ENCODE measurements around the gene ELP4.

Gene ELP4

DNA sequence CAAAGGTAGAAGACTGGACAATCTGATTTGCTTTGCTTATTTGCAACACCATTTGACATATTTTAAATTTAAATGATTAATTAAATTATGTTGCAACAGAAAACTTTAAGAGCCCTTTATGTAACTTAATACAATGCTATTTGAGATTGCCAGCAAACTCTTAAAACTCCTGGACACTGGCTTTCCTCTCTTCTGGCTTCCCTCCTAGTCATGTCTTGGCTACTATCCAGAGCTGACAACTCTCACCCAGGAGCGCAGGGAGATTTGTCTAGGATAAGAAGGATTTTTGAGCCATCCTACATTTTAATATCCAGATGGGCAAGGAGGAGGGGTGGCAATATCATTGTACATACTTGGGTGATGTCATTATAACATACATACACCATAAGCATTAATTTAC is 134.3 kb downstream of the ELP4 start:
- H3K27me3 ChIP-seq (ENCODE audit: insufficient read depth, low read length, poor library complexity), result no peaks in the 10 kb centered on the region
- ATAC-seq (ENCODE audit: insufficient read depth, low read depth) (no peak), DNase-seq (no peak)
- no peak overlapping the region for H3K4me3 ChIP-seq (ENCODE audit: low read depth in 1 of 2, low read length in 2 of 2)
- H3K4me1 ChIP-seq (ENCODE audit: insufficient read depth, low read length), result no peaks in the 10 kb centered on the region
- no peak overlapping the region for H3K4me2 ChIP-seq (ENCODE audit: insufficient read depth, low read length)
- no peaks in the 10 kb centered on the region for H3K9me3 ChIP-seq (ENCODE audit: insufficient read depth, low read length, severe bottlenecking)
- H3K36me3 ChIP-seq (ENCODE audit: insufficient read depth, low read length), result no peaks in the 10 kb centered on the region
- H2AFZ ChIP-seq (ENCODE audit: low read depth, low read length), result no peak overlapping the region
- H3K9ac ChIP-seq (ENCODE audit: low read depth, low read length), result no peak overlapping the region
- no peak overlapping the region for H3K27ac ChIP-seq (ENCODE audit: low read length)
- H4K20me1 ChIP-seq (ENCODE audit: insufficient read depth, low read length), result no peaks in the 10 kb centered on the region
- H3K79me2 ChIP-seq (ENCODE audit: insufficient read depth, low read length), result no peaks in the 10 kb centered on the region
- no peak for TF ChIP-seq EZH2 (IDR thresholded peaks at IDR 0.05; ENCODE audit: borderline replicate concordance, low read depth, low read length, severe bottlenecking)
- TF ChIP-seq, protein P1, sequence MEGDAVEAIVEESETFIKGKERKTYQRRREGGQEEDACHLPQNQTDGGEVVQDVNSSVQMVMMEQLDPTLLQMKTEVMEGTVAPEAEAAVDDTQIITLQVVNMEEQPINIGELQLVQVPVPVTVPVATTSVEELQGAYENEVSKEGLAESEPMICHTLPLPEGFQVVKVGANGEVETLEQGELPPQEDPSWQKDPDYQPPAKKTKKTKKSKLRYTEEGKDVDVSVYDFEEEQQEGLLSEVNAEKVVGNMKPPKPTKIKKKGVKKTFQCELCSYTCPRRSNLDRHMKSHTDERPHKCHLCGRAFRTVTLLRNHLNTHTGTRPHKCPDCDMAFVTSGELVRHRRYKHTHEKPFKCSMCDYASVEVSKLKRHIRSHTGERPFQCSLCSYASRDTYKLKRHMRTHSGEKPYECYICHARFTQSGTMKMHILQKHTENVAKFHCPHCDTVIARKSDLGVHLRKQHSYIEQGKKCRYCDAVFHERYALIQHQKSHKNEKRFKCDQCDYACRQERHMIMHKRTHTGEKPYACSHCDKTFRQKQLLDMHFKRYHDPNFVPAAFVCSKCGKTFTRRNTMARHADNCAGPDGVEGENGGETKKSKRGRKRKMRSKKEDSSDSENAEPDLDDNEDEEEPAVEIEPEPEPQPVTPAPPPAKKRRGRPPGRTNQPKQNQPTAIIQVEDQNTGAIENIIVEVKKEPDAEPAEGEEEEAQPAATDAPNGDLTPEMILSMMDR (IDR thresholded peaks at IDR 0.05; ENCODE audit: borderline replicate concordance, extremely low read depth, low read length, poor library complexity, severe bottlenecking), result no peak

DNA sequence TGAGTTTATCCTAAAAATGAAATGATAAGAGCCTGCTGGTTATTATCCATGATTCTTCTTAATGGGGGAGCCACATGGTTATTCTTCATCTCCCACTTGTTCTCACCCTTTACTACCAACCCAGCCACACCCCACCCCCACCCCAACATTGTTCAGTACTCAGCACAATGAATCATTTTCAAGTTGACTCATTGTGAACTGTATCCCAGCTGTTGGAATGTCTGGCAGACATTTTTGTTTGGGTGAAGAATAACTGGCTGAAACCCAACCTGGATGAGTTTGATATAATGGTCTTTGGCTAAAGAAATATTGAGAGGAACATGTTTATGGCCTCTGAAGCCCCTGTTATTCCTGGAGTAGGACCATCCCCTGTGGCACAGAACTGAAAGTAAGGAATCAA is 136.2 kb downstream of the ELP4 start:
- ATAC-seq (ENCODE audit: insufficient read depth, low read depth), result no peak
- H3K79me2 ChIP-seq (ENCODE audit: insufficient read depth, low read length), result no peaks in the 10 kb centered on the region
- H3K4me1 ChIP-seq (ENCODE audit: insufficient read depth, low read length), result no peaks in the 10 kb centered on the region
- no peak overlapping the region for H3K27ac ChIP-seq (ENCODE audit: low read length)
- no peak overlapping the region for H2AFZ ChIP-seq (ENCODE audit: low read depth, low read length)
- H3K9me3 ChIP-seq (ENCODE audit: insufficient read depth, low read length, severe bottlenecking), result no peaks in the 10 kb centered on the region
- no peaks in the 10 kb centered on the region for H3K27me3 ChIP-seq (ENCODE audit: insufficient read depth, low read length, poor library complexity)
- H3K36me3 ChIP-seq (ENCODE audit: insufficient read depth, low read length), result no peaks in the 10 kb centered on the region
- H3K9ac ChIP-seq (ENCODE audit: low read depth, low read length), result no peak overlapping the region
- TF ChIP-seq, protein P1 (IDR thresholded peaks at IDR 0.05; ENCODE audit: borderline replicate concordance, extremely low read depth, low read length, poor library complexity, severe bottlenecking), result no peak
- TF ChIP-seq EZH2 (IDR thresholded peaks at IDR 0.05; ENCODE audit: borderline replicate concordance, low read depth, low read length, severe bottlenecking), result no peak
- H3K4me3 ChIP-seq (ENCODE audit: low read depth in 1 of 2, low read length in 2 of 2), result no peak overlapping the region
- no peak overlapping the region for H3K4me2 ChIP-seq (ENCODE audit: insufficient read depth, low read length)
- no peaks in the 10 kb centered on the region for H4K20me1 ChIP-seq (ENCODE audit: insufficient read depth, low read length)
- no peak for DNase-seq

DNA sequence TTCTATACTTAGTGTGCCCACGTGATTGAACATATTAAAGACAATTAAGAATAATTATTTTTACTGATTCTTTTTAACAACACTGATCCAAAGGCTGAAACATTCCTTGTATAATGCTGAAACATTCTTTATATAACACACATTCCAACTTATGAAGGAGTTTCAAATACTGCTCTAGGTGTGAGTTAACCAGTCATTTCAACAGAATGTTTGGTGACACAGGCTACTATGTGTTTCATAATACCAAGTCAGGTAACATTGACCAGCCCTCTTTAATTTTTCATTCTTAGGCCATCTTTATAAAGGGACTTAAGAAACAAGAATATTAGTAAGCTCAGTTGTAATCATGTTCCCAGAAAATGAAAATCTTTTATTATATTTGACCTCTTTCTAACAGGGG is 136.6 kb downstream of the ELP4 start:
- Histone ChIP-seq H3K9ac (ENCODE audit: low read depth, low read length) (no peak overlapping the region), H4K20me1 (ENCODE audit: insufficient read depth, low read length) (no peaks in the 10 kb centered on the region), H3K4me2 (ENCODE audit: insufficient read depth, low read length) (no peak overlapping the region), H2AFZ (ENCODE audit: low read depth, low read length) (no peak overlapping the region), H3K9me3 (ENCODE audit: insufficient read depth, low read length, severe bottlenecking) (no peaks in the 10 kb centered on the region), H3K27ac (ENCODE audit: low read length) (no peak overlapping the region), H3K4me3 (ENCODE audit: low read depth in 1 of 2, low read length in 2 of 2) (no peak overlapping the region), H3K4me1 (ENCODE audit: insufficient read depth, low read length) (no peaks in the 10 kb centered on the region), H3K79me2 (ENCODE audit: insufficient read depth, low read length) (no peaks in the 10 kb centered on the region), H3K27me3 (ENCODE audit: insufficient read depth, low read length, poor library complexity) (no peaks in the 10 kb centered on the region), H3K36me3 (ENCODE audit: insufficient read depth, low read length) (no peaks in the 10 kb centered on the region)
- ATAC-seq (ENCODE audit: insufficient read depth, low read depth), result no peak
- DNase-seq, result no peak
- TF ChIP-seq, protein P1 (IDR thresholded peaks at IDR 0.05; ENCODE audit: borderline replicate concordance, extremely low read depth, low read length, poor library complexity, severe bottlenecking), result no peak
- no peak for TF ChIP-seq EZH2 (IDR thresholded peaks at IDR 0.05; ENCODE audit: borderline replicate concordance, low read depth, low read length, severe bottlenecking)
